Parathyroid adenoma (tissue), 2 donors: ENCODE data around the gene PTGES2.
"Not testable (repeated sequence)": the region's sequence is repeated elsewhere in the genome, so short reads cannot be mapped to it uniquely, and the experiment has no call there.

ENCODE experiments used
- H2AFZ ChIP-seq: fragments of 300-600 bp; sonication (generic); one replicate; pipeline ENCODE4 v1.7.0; 2017; ENCODE audit warnings: antibody characterized with exemption, mild to moderate bottlenecking
- H3K27ac ChIP-seq: fragments of 300-600 bp; sonication (generic); one replicate; pipeline ENCODE4 v1.7.0; 2017
- H3K27me3 ChIP-seq: fragments of 300-600 bp; sonication (generic); one replicate; pipeline ENCODE4 v1.7.0; 2017; ENCODE audit warnings: low read length; ENCODE audit not compliant: control insufficient read depth, insufficient read depth
- H3K36me3 ChIP-seq: fragments of 300-600 bp; sonication (generic); one replicate; pipeline ENCODE4 v1.7.0; 2017; ENCODE audit warnings: low read length; ENCODE audit not compliant: control insufficient read depth, insufficient read depth
- H3K4me1 ChIP-seq: fragments of 300-600 bp; sonication (generic); one replicate; pipeline ENCODE4 v1.7.0; 2017; ENCODE audit warnings: control low read depth
- H3K4me2 ChIP-seq: fragments of 300-600 bp; sonication (generic); one replicate; pipeline ENCODE4 v1.7.0; 2017; ENCODE audit warnings: low read length
- H3K4me3 ChIP-seq: fragments of 300-600 bp; sonication (generic); one replicate; pipeline ENCODE4 v1.7.0; 2017; ENCODE audit warnings: low read depth, low read length
- H3K79me2 ChIP-seq: fragments of 300-600 bp; sonication (generic); one replicate; pipeline ENCODE4 v1.7.0; 2017; ENCODE audit warnings: control low read depth
- H3K9ac ChIP-seq: fragments of 300-600 bp; sonication (generic); one replicate; pipeline ENCODE4 v1.7.0; 2017; ENCODE audit warnings: mild to moderate bottlenecking
- H3K9me3 ChIP-seq: fragments of 300-600 bp; sonication (generic); one replicate; pipeline ENCODE4 v1.7.0; 2017; ENCODE audit warnings: low read length; ENCODE audit not compliant: control insufficient read depth
- CTCF ChIP-seq: fragments of 300-600 bp; sonication (generic); IDR thresholded peaks from one replicate; pipeline ENCODE4 v1.7.0; 2017; ENCODE audit warnings: antibody characterized with exemption, mild to moderate bottlenecking
- donor health status: primary hyperparathyroidism.

PTGES2 gene

DNA sequence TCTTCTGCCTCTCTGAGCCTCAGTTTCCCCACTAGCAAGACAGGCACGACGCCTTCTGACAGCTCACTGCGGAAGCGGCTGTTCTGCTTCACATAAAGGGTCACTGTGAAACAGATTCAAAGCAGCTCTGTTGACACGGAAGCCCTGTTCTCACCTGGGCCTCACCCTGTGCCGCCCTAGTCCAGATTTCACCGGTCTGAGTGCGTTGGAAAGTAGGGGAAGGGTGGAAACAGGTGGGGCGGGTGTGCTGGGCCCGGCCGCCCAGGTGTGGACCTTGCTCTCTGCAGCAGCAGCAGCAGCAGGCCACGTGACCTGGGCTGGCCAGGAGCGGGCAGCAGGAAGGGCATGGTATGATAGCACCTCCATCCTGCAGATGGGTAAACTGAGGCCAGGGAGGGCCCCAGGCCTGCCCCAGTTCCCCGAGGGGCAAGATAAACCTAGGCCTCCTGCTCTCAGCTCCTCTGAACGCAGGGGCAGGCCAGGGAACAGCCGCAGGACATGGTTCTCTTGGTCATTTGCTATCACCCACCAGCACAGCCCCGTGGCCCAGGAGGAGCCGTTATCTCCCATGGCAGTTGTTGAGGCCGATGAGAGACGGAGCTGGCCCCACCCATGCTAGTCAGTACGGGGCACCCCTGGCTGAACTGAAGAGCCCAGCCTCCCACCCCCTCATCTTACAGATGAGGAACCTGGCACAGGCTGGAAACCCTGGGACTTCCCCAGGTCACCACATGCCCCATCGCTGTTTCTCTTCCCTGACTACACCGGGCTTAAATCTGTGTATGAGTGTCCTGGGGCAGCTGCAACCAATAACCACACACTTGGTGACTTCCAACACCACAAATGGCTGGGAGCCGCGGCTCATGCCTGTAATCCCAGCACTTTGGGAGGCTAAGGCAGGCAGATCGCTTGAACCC lies 12.1 kb downstream of the PTGES2 start:
- H2AFZ ChIP-seq, result no peak overlapping the region
- no peaks in the 10 kb centered on the region for H3K4me1 ChIP-seq
- H3K4me3 ChIP-seq, result no peak overlapping the region
- H3K27me3 ChIP-seq, result no peaks in the 10 kb centered on the region
- no peak for TF ChIP-seq CTCF
- H3K79me2 ChIP-seq, result no peaks in the 10 kb centered on the region
- H3K36me3 ChIP-seq, result no peaks in the 10 kb centered on the region
- no peaks in the 10 kb centered on the region for H3K9me3 ChIP-seq
- no peak overlapping the region for H3K27ac ChIP-seq
- H3K4me2 ChIP-seq, result no peak overlapping the region
- H3K9ac ChIP-seq, result no peak overlapping the region

DNA sequence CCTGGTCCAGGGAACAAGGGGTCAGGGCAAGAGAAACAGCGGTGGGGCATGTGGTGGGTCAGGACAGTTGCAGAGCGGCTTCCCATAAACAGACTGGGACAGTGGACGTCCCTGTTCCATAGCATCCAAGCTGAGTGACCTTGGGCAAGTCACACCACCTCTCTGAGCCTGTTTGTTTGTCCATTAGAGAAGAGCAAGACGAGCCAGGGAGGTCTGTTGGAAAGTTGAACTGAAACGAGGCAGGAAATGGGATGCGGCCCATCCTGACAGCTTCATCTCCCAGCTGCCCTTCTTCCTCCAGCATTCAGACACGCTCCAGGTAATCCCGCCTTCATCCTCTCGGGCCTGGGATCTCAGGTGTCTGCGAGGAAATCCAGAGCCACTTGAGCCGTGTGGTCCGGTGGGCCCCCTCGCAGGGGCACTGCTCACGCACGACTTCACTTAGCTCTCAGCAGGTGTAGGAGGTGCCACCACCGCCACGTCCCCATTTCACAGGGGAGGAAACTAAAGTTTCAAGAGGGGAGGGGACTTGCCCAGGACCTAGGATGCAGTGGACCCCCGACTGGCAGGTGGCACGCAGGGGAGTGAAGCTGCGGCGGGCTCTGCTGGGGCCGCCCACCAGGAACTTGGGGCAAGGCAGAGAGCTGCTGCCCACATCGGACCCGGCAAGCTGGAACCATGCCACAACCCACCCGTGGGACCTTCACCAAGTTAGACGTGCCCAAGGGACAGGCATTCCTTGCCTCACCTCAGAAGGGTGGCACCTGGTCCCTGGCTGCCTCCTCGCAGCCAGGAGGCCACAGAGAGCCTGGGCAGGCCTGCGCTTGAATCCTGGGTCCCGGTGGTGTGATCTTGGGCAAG lies 13.0 kb downstream of the PTGES2 start:
- Histone ChIP-seq H3K27ac (no peak overlapping the region), H3K4me3 (no peak overlapping the region), H3K4me1 (no peaks in the 10 kb centered on the region), H3K4me2 (no peak overlapping the region), H3K9ac (no peak overlapping the region), H2AFZ (no peak overlapping the region), H3K36me3 (no peaks in the 10 kb centered on the region), H3K9me3 (no peaks in the 10 kb centered on the region), H3K79me2 (no peaks in the 10 kb centered on the region), H3K27me3 (no peaks in the 10 kb centered on the region)
- no peak for TF ChIP-seq CTCF

DNA sequence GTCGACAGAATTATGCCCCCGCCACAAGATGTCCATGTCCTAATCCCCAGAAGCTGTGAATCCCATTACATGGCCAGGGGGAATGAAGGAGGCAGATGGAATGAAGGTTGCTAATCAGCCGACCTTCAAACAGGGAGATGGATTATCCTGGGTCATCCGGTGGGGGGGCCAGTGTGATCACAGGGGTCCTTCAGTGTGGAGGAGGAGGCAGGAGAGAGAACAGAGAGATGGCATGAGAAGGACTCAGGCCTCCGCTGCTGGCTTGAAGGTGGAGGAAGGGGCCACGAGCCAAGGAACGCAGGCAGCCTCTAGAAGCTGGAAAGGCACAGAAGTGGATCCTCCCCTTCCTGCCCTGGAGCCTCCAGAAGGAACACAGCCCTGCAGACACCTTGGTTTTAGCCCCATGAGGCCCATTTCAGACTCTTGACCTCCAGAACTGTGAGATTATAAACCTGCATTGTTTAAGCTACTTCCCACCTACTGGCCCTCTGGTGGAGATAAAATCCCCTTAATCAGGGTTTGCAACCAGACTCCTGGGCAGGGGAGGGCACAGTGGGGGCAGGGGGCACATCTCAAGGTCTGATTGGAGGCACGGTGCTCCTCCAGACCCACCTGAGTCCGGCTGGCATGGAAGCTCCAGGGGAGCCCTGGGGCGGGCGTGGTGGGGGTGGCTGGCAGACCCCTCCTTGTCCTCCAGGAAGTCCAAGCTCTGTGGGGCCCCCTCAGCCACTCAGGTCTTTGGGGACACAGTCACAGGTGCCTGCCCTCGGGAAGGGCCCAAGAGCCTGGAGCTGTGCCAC lies 13.8 kb downstream of the PTGES2 start:
- no peak overlapping the region for H3K27ac ChIP-seq
- H3K4me2 ChIP-seq, result no peak overlapping the region
- no peak overlapping the region for H3K9ac ChIP-seq
- no peak overlapping the region for H3K4me3 ChIP-seq
- H3K27me3 ChIP-seq, result no peaks in the 10 kb centered on the region
- H2AFZ ChIP-seq, result no peak overlapping the region
- H3K4me1 ChIP-seq, result no peaks in the 10 kb centered on the region
- H3K79me2 ChIP-seq, result no peaks in the 10 kb centered on the region
- H3K9me3 ChIP-seq, result no peaks in the 10 kb centered on the region
- no peaks in the 10 kb centered on the region for H3K36me3 ChIP-seq
- TF ChIP-seq CTCF, result no peak

DNA sequence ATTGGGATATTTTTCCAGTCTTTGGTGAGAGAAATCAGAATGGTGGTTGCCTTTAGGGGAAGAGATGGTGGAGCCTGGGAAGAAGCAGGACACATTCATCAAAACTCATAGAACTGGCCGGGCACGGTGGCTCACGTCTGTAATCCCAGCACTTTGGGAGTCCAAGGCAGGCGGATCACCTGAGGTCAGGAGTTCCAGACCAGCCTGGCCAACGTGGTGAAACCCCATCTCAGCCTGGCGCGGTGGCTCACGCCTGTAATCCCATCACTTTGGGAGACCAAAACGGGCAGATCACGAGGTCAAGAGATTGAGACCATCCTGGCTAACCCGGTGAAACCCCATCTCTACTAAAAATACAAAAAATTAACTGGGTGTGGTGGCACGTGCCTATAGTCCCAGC lies 15.8 kb downstream of the PTGES2 start:
- H2AFZ ChIP-seq, H3K4me3 ChIP-seq, H3K27ac ChIP-seq, H3K9me3 ChIP-seq, H3K36me3 ChIP-seq, H3K27me3 ChIP-seq, H3K9ac ChIP-seq, H3K4me2 ChIP-seq, H3K79me2 ChIP-seq, H3K4me1 ChIP-seq: not testable (repeated sequence)
